Nephron progenitor cell (in vitro differentiated cells): ENCODE results near the gene SP110.

Source experiments
- DNase-seq: peaks from one replicate; pipeline ENCODE4 v3.0.0; 2021
- H3K27ac Mint-ChIP-seq: 2 replicates; pipeline ENCODE4 v1.8.0; 2021; ENCODE audit warnings: mild to moderate bottlenecking, moderate library complexity, mixed read lengths
- H3K27me3 Mint-ChIP-seq: 2 replicates; pipeline ENCODE4 v1.8.0; 2021; ENCODE audit warnings: mild to moderate bottlenecking, low read depth, mixed read lengths; ENCODE audit not compliant: poor library complexity
- H3K36me3 Mint-ChIP-seq: 2 replicates; pipeline ENCODE4 v1.8.0; 2021; ENCODE audit warnings: low read depth, mixed read lengths
- H3K4me1 Mint-ChIP-seq: 2 replicates; pipeline ENCODE4 v1.8.0; 2021; ENCODE audit warnings: mixed read lengths
- H3K4me3 Mint-ChIP-seq: 2 replicates; pipeline ENCODE4 v1.8.0; 2021; ENCODE audit warnings: mild to moderate bottlenecking, moderate library complexity, mixed read lengths
- H3K9me3 Mint-ChIP-seq: 2 replicates; pipeline ENCODE4 v1.8.0; 2021; ENCODE audit warnings: mild to moderate bottlenecking, moderate library complexity, mixed read lengths
- TF ChIP-seq, protein P1 (sequence below): fragments of 200-600 bp; sonication (generic); IDR thresholded peaks from 2 replicates; pipeline ENCODE4 v1.5.0; 2021; ENCODE audit warnings: antibody characterized with exemption

The SP110 gene

DNA sequence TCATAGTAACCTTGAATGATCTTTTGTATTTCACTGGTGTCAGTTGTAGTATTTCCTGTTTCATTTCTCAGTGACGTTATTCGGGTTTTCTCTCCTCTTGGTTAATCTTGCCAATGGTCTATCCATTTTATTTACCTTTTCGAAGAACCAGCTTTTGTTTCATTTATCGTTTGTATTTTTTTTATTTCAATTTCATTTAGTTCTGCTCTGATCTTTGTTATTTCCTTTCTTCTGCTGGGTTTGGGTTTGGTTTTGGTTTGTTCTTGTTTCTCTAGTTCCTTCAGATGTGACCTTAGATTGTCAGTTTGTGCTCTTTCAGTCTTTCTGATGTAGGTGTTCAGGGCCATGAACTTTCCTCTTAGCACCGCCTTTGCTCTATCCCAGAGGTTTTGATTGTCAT lies 42.5 kb upstream of the SP110 start:
- DNase-seq: no peak
- Mint-ChIP-seq H3K9me3 (peaks cover 24% of the 10 kb centered on the region), H3K4me3 (no peak overlapping the region), H3K27ac (no peak overlapping the region), H3K27me3 (peaks cover 6% of the 10 kb centered on the region), H3K4me1 (no peaks in the 10 kb centered on the region), H3K36me3 (no peaks in the 10 kb centered on the region)
- TF ChIP-seq, protein P1, sequence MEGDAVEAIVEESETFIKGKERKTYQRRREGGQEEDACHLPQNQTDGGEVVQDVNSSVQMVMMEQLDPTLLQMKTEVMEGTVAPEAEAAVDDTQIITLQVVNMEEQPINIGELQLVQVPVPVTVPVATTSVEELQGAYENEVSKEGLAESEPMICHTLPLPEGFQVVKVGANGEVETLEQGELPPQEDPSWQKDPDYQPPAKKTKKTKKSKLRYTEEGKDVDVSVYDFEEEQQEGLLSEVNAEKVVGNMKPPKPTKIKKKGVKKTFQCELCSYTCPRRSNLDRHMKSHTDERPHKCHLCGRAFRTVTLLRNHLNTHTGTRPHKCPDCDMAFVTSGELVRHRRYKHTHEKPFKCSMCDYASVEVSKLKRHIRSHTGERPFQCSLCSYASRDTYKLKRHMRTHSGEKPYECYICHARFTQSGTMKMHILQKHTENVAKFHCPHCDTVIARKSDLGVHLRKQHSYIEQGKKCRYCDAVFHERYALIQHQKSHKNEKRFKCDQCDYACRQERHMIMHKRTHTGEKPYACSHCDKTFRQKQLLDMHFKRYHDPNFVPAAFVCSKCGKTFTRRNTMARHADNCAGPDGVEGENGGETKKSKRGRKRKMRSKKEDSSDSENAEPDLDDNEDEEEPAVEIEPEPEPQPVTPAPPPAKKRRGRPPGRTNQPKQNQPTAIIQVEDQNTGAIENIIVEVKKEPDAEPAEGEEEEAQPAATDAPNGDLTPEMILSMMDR: no peak

DNA sequence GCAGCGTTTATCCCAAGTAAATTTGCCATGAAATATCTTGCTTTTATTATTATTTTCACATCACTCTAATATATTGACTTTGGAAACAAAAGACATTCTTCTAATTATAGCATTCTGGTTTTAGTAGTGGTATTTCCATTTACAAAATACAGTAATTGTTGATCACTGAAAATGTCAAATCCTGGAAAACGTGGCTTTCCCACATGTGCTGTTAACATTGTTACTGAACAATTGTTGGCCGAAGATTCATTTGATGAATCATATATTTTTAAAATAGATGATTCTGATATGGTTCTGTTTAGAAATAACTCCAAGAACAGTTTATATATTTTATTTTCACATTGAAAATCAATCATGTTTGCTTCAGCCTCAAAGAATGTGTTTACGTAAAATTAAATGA lies 38.7 kb upstream of the SP110 start:
- Mint-ChIP-seq H3K27ac (no peak overlapping the region), H3K4me3 (no peak overlapping the region), H3K4me1 (no peaks in the 10 kb centered on the region), H3K9me3 (peaks cover 24% of the 10 kb centered on the region), H3K27me3 (peaks cover 6% of the 10 kb centered on the region), H3K36me3 (no peaks in the 10 kb centered on the region)
- TF ChIP-seq, protein P1: no peak
- no peak for DNase-seq

DNA sequence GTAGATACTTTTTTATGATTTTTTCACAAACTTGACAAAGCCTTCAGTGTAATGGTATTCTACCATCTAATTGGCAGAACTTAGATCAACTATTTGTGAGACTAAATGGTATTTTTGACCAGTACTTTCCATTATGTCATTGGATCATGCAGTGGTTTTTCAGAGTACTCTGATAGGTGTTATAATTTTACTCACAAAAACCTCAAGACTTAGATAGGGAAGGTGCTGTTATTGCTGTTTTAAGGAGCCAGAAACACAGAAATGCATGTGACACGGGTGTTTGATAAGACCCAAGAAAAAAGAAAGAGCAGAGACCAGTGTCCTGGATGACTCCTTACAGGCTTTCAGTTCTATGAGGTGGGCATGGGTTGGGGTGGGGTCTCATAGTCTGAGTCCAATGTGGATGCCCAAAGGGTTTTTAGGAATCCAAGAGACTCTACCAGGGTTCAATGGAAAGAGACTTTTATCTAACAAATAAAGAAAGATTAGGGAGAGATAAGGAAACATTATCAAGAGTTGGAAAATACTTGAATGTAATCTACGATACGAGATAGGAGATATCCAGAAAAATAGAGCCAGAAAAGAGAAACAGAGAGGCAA lies 37.0 kb upstream of the SP110 start:
- Mint-ChIP-seq H3K9me3 (peaks cover 20% of the 10 kb centered on the region), H3K27ac (no peak overlapping the region), H3K27me3 (peaks cover 6% of the 10 kb centered on the region), H3K4me3 (no peak overlapping the region), H3K4me1 (no peaks in the 10 kb centered on the region), H3K36me3 (no peaks in the 10 kb centered on the region)
- TF ChIP-seq, protein P1: no peak
- DNase-seq: no peak

DNA sequence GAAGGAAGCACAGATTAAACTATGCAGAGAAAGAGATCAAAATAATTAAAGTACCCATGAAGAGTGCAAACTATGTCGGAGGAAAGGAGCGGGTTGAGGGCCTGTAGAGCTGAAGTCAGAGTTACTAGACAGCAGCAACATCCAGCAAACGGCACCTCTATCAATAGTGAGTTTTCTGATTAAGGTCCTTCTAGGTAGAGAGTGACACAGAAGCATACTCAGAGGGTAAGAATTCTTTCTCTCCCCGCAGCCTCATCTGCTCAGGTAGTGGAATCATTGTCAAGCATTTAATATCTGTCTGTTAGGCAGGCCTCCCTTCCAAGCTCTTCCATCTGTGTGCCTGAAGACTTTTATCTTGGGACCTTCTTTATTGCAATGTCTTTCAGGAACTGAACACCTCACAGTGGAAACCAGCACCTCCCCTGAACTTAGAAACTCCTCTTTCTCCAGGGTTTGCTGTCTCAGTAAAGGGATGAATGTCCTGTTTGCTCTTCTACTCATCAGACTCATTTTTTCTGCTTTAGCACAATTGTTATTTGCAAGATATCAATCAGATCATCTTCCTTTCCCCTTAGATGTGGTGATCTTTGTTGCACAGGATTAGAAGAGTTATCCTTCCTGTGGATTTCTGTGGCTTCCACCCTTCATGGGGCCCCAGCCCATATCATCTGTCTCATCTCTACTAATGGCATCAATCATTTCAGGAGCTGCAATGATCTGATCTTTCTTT lies 34.5 kb upstream of the SP110 start:
- Mint-ChIP-seq H3K4me3 (no peak overlapping the region), H3K4me1 (no peaks in the 10 kb centered on the region), H3K9me3 (no peaks in the 10 kb centered on the region), H3K27me3 (no peaks in the 10 kb centered on the region), H3K27ac (no peak overlapping the region), H3K36me3 (no peaks in the 10 kb centered on the region)
- no peak for DNase-seq
- TF ChIP-seq, protein P1: no peak

DNA sequence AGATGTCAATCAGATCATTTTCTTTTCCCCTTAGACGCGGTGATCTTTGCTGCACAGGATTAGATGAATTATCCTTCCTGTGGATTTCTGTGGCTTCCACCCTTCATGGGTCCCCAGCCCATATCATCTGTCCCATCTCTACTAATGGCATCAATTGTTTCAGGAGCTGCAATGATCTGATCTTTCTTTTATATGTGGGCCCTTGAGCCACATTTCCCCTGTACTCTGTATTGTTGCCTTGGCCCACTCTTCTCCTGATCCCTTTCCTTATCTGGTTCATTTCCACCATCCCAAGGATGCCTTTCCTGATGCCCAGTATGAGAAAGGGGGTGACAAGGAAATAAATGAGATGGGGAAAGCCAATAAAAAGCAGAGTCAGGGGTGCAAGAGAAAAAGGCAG lies 30.4 kb upstream of the SP110 start:
- no peak overlapping the region for H3K4me3 Mint-ChIP-seq
- TF ChIP-seq, protein P1: no peak
- H3K27me3 Mint-ChIP-seq: no peaks in the 10 kb centered on the region
- no peaks in the 10 kb centered on the region for H3K9me3 Mint-ChIP-seq
- DNase-seq: no peak
- H3K27ac Mint-ChIP-seq: no peak overlapping the region
- no peaks in the 10 kb centered on the region for H3K4me1 Mint-ChIP-seq
- no peaks in the 10 kb centered on the region for H3K36me3 Mint-ChIP-seq

DNA sequence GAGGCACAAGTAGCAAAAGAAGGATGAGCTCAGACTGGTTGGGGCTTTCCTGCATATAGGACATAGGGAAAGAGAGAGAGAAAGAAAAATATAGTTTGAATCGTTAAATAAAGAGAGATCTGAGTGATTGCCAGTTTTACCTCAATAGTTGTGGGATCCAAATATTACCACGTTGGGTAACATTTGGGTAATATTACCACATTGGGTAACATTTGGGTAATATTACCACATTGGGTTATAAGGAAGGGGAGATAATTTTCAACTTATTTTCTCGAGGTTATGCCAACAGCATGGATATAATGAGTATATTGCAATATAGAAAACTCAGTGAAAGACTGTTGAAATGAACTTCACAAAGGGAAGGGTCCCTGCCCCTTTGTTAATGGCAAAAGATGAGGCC lies 26.4 kb upstream of the SP110 start:
- no peaks in the 10 kb centered on the region for H3K9me3 Mint-ChIP-seq
- no peak overlapping the region for H3K27ac Mint-ChIP-seq
- no peaks in the 10 kb centered on the region for H3K36me3 Mint-ChIP-seq
- no peaks in the 10 kb centered on the region for H3K4me1 Mint-ChIP-seq
- TF ChIP-seq, protein P1: no peak
- H3K4me3 Mint-ChIP-seq: no peak overlapping the region
- DNase-seq: no peak
- H3K27me3 Mint-ChIP-seq: peaks cover 18% of the 10 kb centered on the region
